Rectal smooth muscle tissue (tissue), 1 donor: ENCODE data around the gene ANKLE2.
A peak's percentile ranks its signal among the peaks of the same experiment; 100 is the strongest.
"Not testable (repeated sequence)": the region's sequence is repeated elsewhere in the genome, so short reads cannot be mapped to it uniquely, and the experiment has no call there.

Experiments used
- H3K27ac ChIP-seq: one replicate; pipeline ENCODE4 v1.7.0; 2013; ENCODE audit warnings: low read depth, low read length, inconsistent platforms
- H3K27me3 ChIP-seq: one replicate; pipeline ENCODE4 v1.7.0; 2013; ENCODE audit warnings: low read length; ENCODE audit not compliant: control insufficient read depth, insufficient read depth
- H3K36me3 ChIP-seq: one replicate; pipeline ENCODE4 v1.7.0; 2013; ENCODE audit warnings: low read length; ENCODE audit not compliant: control insufficient read depth, insufficient read depth
- H3K4me1 ChIP-seq: one replicate; pipeline ENCODE4 v1.7.0; 2013; ENCODE audit warnings: low read length; ENCODE audit not compliant: control insufficient read depth, insufficient read depth
- H3K4me3 ChIP-seq: one replicate; pipeline ENCODE4 v1.7.0; 2013; ENCODE audit warnings: low read length
- H3K9ac ChIP-seq: one replicate; pipeline ENCODE4 v1.7.0; 2013; ENCODE audit warnings: low read length

The ANKLE2 gene

DNA sequence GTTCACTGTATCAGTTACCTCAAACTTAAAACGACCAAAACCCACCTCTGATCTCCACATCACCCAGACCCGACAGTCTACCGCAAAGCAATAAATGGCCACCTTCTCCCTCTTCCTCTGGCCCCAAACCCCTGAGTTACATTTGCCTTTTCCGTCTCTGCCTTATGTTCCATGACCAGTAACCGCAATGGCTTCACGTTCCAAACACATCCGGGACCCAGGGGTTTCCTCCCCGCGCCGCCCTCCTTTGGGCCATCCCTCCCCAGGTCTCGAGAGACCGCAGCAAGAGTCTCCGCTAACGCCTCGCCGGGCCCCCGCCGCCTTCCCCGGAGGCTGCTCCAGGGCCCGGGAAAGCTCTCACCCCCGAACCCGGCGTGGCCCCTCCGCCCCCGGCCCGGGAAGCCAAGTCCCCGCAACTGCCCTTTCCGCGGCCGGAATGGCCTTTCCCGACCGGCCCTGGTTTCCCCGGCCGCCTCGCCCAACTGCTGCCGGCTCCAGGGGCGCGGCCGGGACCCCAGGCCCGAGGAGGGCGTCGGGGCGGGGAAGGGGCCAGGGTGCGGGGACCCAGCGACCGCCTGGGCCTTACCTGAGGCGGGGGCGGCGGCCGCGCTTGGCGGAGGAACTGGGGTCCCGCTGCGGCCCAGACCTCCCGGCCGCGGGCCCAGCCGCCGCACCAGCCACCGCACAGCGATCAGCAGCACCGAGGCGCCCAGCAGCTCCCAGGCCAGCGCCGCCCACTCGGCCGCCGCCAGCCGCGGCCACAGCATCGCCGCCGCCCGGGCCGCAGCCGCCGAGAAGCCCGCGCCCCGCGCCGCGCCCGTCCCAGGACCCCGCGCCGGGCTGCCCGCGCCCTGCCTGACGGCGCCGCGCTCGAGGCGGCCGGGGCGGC lies at the start of gene ANKLE2:
Gene ANKLE2, minus strand, starts transcription at position 801 of the 889 bp plus-strand sequence. Its CDS starts 34 bp downstream, at position 767.
- peaks cover 5% of the 10 kb centered on the region for H3K4me1 ChIP-seq
- peaks cover under 1% of the 10 kb centered on the region for H3K36me3 ChIP-seq
- peak within 1 kb of the TSS; percentile 93 for H3K27ac ChIP-seq
- H3K27me3 ChIP-seq = no peaks in the 10 kb centered on the region
- peak within 1 kb of the TSS; percentile 68 for H3K9ac ChIP-seq
- H3K4me3 ChIP-seq = peak within 1 kb of the TSS; percentile 89

DNA sequence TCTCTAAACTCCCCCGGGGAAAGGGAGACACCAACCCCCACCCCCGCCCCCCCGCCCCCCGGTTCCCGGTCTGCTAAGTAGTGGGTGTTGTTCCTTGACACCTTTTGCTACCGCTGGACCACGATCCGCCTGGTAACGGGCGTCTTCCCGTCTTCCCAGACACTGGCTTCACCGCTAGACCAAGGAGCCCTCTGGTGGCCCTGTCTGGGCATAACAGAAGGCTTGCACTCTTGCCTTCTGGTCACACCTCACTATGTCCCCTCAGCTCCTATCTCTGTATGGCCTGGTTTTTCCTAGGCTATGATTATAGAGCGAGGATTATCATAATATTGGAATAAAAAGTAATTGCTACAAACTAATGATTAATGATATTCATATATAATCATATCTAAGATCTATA lies 47.8 kb upstream of the ANKLE2 start:
- H3K9ac ChIP-seq, H3K27me3 ChIP-seq, H3K4me1 ChIP-seq, H3K4me3 ChIP-seq, H3K27ac ChIP-seq: not testable (repeated sequence)
- peaks cover 45% of the 10 kb centered on the region for H3K36me3 ChIP-seq

DNA sequence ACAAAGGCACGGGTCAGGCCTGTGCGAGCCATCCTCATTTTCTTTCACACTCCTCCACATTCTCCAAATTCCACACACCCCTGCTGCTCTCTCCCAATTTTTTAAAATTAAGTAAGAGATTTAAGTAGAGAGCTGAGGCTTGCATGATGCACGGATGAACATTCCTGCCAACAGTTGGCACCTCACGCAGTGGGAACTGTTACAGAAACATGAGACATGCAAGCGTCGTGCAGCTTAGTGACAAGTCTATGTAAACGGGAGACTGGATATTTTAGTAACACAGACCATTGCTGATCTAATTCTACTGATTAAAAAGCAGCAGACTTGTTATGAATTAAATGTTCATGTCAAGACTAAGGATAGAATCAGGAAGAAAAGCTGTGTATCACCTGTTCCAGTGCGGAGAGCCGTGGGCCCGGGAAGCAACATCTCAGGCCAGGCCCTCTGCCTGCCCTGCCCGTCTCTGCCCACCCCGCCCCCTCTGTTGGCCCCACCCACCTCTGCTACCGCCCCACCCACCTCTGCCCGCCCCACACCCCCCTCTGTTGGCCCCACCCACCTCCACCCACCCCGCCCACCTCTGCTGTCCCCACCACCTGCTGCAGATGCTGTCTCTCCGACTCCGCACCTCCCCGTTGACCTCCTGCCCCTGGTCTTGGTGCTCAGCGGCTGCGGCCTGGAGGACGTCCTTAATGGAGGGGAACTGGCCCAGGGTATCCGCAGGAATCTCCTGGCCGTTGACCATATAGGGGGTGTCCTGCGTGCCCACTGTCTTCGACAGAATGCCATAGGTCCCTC lies 45.9 kb upstream of the ANKLE2 start:
- Histone ChIP-seq H3K27ac (no peak overlapping the region), H3K36me3 (peaks cover 43% of the 10 kb centered on the region), H3K4me1 (no peaks in the 10 kb centered on the region), H3K4me3 (no peak overlapping the region), H3K9ac (no peak overlapping the region), H3K27me3 (no peaks in the 10 kb centered on the region)

DNA sequence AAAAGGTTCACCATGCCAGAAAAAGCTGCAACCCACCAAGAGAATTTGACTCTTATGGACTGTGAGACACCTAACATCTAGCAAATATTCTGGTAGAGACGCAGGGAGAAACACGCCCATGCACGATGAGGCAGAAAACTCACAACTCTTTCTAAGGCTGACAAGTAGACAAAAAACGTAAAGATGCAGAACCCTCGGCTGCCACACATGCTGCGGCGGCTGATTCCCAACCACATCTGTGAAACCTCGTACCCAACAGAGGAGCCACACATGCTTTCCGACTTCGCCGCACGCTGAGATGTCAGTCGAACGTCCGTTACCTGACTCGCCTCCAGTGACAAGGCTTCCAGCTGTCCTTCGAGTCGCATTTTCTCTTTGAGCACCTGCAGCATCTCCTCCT lies 45.2 kb upstream of the ANKLE2 start:
- H3K36me3 ChIP-seq = peaks cover 41% of the 10 kb centered on the region
- H3K27ac ChIP-seq = no peak overlapping the region
- no peak overlapping the region for H3K4me3 ChIP-seq
- no peaks in the 10 kb centered on the region for H3K27me3 ChIP-seq
- H3K4me1 ChIP-seq = no peaks in the 10 kb centered on the region
- H3K9ac ChIP-seq = no peak overlapping the region

DNA sequence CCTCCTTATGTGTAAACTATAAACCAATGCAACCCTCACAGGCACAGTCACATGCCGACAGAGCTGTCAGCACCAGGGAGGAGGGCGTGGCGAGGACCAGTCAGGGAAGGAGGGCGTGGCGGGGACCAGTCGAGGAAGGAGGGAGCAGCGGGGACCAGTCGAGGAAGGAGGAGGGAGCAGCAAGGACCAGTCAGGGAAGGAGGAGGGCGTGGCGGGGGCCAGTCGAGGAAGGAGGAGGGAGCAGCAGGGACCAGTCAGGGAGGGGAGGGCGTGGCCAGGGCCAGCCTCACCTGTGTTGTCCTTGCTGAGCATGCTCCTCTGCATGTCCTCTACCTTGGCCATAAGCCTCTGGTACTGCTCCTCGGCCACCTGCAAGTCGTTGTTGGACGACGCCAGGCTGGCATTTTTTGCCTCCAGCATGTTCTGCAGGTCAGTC lies 42.8 kb upstream of the ANKLE2 start:
- Histone ChIP-seq H3K27ac (no peak overlapping the region), H3K36me3 (peaks cover 59% of the 10 kb centered on the region), H3K27me3 (no peaks in the 10 kb centered on the region), H3K4me1 (no peaks in the 10 kb centered on the region), H3K4me3 (no peak overlapping the region), H3K9ac (no peak overlapping the region)

- Histone ChIP-seq H3K27ac (no peak overlapping the region), H3K27me3 (no peaks in the 10 kb centered on the region), H3K9ac (no peak overlapping the region), H3K4me1 (no peaks in the 10 kb centered on the region), H3K36me3 (peaks cover 64% of the 10 kb centered on the region), H3K4me3 (no peak overlapping the region)
These were observed 42.3 kb upstream of the ANKLE2 start for GRCh38 chr12:132803888-132804287.

DNA sequence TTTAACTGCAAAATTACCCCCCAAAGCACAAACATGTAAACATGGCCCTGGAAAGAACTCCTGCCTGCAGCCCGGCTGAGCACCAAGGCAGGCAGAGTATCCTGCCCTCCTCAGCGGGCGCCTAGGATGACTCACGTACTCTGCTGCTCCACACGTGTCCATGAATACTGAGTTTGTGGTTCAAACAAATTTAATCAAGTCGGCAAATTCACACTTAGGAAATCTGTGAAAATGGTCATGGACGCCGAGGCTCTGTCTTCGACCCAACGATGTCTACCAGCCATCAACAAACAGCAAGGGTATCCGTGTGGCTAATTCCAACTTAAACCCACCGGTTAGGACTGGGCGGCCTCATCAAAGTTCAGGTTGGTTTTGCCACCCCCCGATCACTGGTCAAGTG lies 41.5 kb upstream of the ANKLE2 start:
- H3K27me3 ChIP-seq = no peaks in the 10 kb centered on the region
- peaks cover 69% of the 10 kb centered on the region for H3K36me3 ChIP-seq
- no peak overlapping the region for H3K27ac ChIP-seq
- no peak overlapping the region for H3K9ac ChIP-seq
- no peaks in the 10 kb centered on the region for H3K4me1 ChIP-seq
- no peak overlapping the region for H3K4me3 ChIP-seq

DNA sequence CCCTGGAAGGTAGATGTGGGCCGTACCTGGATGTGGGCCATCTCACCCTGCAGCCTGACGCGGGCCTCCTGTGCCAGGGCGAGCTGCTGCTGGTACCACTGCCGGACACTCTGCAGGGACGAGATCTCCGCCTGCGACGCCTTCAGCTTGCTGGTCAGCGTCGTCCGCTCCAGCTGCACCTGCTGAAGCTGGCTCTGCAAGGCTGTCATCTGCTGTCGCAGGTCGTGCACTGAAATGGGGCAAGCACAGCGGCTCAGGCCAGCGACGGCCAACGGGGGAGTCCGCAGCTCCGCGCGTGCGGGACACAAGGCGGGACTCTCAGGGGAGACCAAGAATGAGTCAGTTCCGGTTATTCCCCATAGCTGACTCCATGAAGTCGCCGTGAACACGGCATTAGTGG lies 40.1 kb upstream of the ANKLE2 start:
- Histone ChIP-seq H3K27me3 (no peaks in the 10 kb centered on the region), H3K36me3 (peaks cover 65% of the 10 kb centered on the region), H3K4me3 (no peak overlapping the region), H3K9ac (no peak overlapping the region), H3K4me1 (no peaks in the 10 kb centered on the region), H3K27ac (no peak overlapping the region)

DNA sequence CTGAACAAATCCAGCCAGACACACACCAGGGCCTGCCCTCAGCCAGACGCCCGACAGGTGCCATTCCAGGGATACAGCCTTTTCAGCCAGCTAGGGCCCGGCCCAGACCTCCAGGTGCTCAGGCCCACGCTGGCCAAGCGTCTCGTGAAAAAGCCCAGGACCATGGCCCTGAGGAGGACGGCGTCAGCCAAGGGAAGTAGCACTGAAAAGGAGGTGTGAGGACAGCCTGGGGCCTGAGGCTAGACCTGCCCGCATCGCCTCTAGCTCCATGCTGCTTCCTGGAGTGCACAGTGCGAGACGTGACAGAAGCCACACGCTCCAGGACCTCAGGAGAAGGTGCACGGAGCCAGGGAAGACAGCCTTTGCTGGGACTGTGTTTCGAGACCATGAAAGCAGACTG lies 37.2 kb upstream of the ANKLE2 start:
- Histone ChIP-seq H3K27ac (no peak overlapping the region), H3K4me1 (no peaks in the 10 kb centered on the region), H3K27me3 (no peaks in the 10 kb centered on the region), H3K4me3 (no peak overlapping the region), H3K9ac (no peak overlapping the region), H3K36me3 (peaks cover 56% of the 10 kb centered on the region)

GRCh38 chr12:132797820-132798570 lies 36.4 kb upstream of the ANKLE2 start:
- Histone ChIP-seq H3K9ac (no peak overlapping the region), H3K4me1 (no peaks in the 10 kb centered on the region), H3K4me3 (no peak overlapping the region), H3K27ac (no peak overlapping the region), H3K36me3 (peaks cover 54% of the 10 kb centered on the region), H3K27me3 (no peaks in the 10 kb centered on the region)

GRCh38 chr12:132795847-132796246 lies 34.2 kb upstream of the ANKLE2 start:
- Histone ChIP-seq H3K36me3 (peaks cover 47% of the 10 kb centered on the region), H3K27ac (no peak overlapping the region), H3K4me1 (no peaks in the 10 kb centered on the region), H3K27me3 (no peaks in the 10 kb centered on the region), H3K9ac (no peak overlapping the region), H3K4me3 (no peak overlapping the region)

DNA sequence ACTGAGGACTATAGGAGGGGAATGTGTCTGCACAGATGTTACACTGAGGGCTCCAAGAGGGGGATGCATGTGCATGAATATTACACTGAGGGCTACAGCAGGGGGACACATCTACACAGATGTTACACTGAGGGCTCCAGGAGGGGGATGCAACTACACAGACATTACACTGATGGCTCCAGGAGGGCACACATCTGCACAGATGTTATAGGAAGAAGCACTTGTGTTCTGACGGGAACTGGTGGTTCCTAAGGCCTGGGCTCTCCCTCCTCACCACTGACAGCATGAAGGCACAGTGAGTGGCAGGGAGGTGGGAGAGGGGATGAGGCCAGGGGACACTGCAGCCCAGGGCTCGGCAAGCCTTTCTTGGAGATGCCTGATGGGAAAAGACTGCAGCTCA lies 30.3 kb upstream of the ANKLE2 start:
- not testable (repeated sequence) for H3K4me3 ChIP-seq, H3K4me1 ChIP-seq, H3K27me3 ChIP-seq, H3K9ac ChIP-seq, H3K27ac ChIP-seq
- peaks cover 33% of the 10 kb centered on the region for H3K36me3 ChIP-seq
